ENCODE measurements around the gene SCAMP3. TPM values are rescaled to one million over a fixed set of nuclear protein-coding genes. Genes with fewer than 3 reads are reported as not detected.

SCAMP3 gene
- 10 to 100 TPM; 88.7 to 96.4 TPM for total RNA-seq

DNA sequence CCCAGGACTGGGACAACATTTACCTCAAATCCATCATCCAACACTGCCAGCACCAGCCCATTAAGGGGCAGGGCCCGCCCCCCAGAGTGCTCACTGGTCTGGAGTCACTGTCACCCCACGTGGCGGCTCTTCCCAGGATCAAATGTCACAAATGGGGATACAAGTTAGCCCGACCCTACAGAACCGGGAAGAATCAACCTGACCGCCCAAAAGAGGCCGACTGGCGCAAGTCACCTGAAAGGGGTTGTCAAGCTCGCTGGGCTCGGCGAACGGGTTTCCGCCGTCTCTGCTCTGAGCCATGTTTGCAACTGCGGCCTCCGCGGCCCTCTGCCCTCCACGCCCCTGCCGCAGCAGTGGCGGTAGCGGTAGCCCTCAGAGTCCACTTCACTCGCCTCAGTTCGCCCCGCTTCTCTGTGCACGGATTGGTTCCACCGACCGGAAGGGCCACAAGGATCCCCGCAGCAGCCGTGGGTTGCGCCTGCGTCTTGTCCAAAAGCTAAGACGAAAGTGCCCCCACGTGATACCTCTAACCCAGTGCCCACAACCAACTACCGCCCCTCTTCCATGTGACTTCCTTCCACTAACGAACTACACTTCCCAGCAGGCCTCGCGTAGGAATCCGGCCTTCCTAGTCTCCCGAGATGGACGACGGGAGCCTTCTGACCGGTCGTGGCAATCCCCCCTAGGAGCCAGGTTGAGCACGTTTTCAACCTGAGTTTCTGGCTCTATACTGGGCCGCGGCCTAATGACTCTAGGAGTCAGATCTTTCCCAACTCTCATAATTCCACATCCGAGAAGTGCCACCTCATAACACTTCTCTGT, at the start of gene SCAMP3:
Gene SCAMP3, minus strand, starts transcription at position 509 of the 822 bp plus-strand sequence. Its CDS starts 209 bp downstream, at position 300.
- H3K9me3 Mint-ChIP-seq, result no peaks in the 10 kb centered on the region
- H3K36me3 Mint-ChIP-seq (ENCODE audit: low read depth), result peaks cover 66% of the 10 kb centered on the region
- CTCF ChIA-PET, result interaction anchor here (0.8 to 5.3 kb wide), 9 partner anchors 8 to 66 kb away, joined by 3 to 72 read pairs (median 4); partner anchors contain the start of genes CLK2, FDPS and HCN3
- H3K4me3 Mint-ChIP-seq, result peak within 1 kb of the TSS; percentile 94
- H3K27ac Mint-ChIP-seq, result peak within 1 kb of the TSS; percentile 94
- H3K4me1 Mint-ChIP-seq, result peaks cover 37% of the 10 kb centered on the region
- DNase-seq, result peak; percentile 94
- H3K27me3 Mint-ChIP-seq, result no peaks in the 10 kb centered on the region
- POLR2A ChIA-PET, result interaction anchor here (0.5 to 1.0 kb wide), 4 partner anchors 10 to 524 kb away, joined by 3 to 5 read pairs (median 3); no protein-coding TSS in a partner anchor

DNA sequence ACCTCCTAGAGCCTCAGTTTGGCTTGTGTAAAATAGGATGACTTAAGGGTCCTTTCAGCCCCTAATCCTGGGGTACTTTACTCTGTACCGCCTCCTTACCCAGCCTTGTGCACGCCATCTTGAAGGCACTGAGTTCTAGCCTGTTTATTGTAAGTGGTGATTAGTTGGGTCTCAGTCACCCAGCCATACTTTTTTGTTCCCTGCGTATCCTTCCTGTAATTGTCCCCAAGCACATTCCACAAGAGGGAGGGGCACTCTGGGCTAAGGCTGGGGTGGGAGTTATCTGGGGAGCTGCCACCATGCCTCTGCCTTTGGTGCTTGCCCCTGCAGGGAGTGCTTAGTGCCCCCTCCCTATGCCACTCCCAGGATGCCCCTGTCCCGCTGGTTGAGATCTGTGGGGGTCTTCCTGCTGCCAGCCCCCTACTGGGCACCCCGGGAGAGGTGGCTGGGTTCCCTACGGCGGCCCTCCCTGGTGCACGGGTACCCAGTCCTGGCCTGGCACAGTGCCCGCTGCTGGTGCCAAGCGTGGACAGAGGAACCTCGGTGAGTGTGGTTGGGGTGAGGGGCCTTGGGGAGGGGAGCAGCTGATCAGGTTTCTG, 47.4 kb upstream of the SCAMP3 start:
- ChIA-PET CTCF (interaction anchor here (1.4 to 3.9 kb wide), 3 partner anchors 9 to 59 kb away, joined by 4 to 21 read pairs (median 14); no protein-coding TSS in a partner anchor), POLR2A (no interaction called here)
- no peaks in the 10 kb centered on the region for H3K27me3 Mint-ChIP-seq
- H3K27ac Mint-ChIP-seq, result peak overlapping the region; percentile 97
- DNase-seq, result no peak
- no peaks in the 10 kb centered on the region for H3K9me3 Mint-ChIP-seq
- H3K4me1 Mint-ChIP-seq, result peaks cover 44% of the 10 kb centered on the region
- H3K36me3 Mint-ChIP-seq (ENCODE audit: low read depth), result peaks cover 44% of the 10 kb centered on the region
- H3K4me3 Mint-ChIP-seq, result peak overlapping the region; percentile 97

DNA sequence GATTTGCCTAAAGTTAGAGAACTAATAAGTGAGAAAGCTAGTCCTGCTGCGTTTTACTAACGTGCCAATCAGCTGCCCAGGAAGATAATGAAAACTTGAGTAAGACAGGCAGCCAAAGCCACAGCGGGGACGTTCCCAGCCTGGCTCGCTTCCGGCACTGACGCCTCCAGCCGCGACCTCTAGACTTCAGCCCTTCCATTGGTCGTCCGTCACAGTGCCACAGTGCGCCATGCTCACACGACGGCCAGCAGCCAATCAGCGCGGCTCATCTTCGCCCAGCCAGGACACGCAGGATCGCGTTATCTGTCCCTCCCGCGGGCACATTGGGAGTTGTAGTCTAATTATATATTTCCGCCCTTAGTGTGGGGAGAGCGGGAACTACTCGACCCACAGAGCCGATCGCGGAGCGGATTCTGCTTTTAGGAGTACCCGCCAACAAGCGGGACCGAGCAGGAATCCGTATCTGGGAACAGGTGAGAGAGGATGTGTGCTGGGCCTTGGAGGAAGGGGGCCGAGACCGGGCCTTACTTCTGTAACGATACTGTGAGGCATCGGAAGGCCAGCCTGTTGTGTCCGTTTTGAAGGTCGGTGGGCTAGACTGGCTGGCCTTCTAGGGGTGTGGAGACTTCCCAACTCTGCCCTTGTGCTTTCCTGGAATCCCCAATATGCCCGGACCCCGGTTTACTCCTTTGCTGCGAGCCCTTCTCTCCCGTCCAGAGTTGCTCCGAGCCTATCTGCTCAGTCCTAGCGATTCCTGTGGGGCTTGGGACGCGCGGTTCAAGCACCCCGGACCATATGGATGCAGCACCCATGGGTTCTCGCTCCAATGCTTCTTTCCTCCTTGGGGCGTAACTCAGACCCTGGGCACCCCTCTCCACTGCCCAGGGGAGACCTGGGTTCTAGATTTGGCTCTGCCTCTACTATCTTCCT, 46.6 kb upstream of the SCAMP3 start, which contains the start of gene FDPS:
Gene FDPS, plus strand, starts transcription at position 374 of the 930 bp plus-strand sequence. CDS start 924 bp downstream, outside the sequence.
- no peaks in the 10 kb centered on the region for H3K9me3 Mint-ChIP-seq
- H3K27ac Mint-ChIP-seq, result peak within 1 kb of the TSS; percentile 97
- peaks cover 41% of the 10 kb centered on the region for H3K36me3 Mint-ChIP-seq (ENCODE audit: low read depth)
- no peaks in the 10 kb centered on the region for H3K27me3 Mint-ChIP-seq
- H3K4me1 Mint-ChIP-seq, result peaks cover 44% of the 10 kb centered on the region
- POLR2A ChIA-PET, result interaction anchor here (0.5 kb wide), 1 partner anchor 32 kb away, joined by 10 read pairs; no protein-coding TSS in a partner anchor
- CTCF ChIA-PET, result interaction anchor here (0.6 to 3.9 kb wide), 9 partner anchors 13 to 234 kb away, joined by 3 to 39 read pairs (median 4); partner anchors contain the start of genes RUSC1 and SCAMP3
- peak within 1 kb of the TSS; percentile 97 for H3K4me3 Mint-ChIP-seq
- DNase-seq, result peak; percentile 99

DNA sequence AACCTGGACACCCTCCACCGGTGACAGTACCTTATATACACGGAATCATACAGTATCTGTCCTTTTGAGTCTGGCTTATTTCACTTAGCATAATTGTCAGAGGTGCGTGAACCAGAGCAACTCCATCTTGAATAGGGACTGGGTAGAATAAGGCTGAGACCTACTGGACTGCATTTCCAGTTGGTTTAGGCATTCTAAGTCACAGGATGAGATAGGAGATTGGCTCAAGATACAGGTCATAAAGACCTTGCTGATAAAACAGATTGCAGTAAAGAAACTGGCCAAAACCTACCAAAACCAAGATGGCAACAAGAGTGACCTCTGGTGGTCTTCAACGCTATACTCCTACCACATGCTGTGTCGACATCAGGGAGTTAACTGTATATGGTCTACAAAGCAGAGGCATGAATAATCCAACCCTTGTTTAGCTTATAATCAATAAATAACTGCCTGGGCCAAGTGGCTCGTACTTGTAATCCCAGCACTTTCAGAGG, 45.1 kb upstream of the SCAMP3 start:
- no peaks in the 10 kb centered on the region for H3K9me3 Mint-ChIP-seq
- ChIA-PET POLR2A (no interaction called here), CTCF (interaction anchor here (0.6 to 3.9 kb wide), 11 partner anchors 11 to 86 kb away, joined by 3 to 39 read pairs (median 3); partner anchors contain the start of genes RUSC1 and SCAMP3)
- peaks cover 29% of the 10 kb centered on the region for H3K36me3 Mint-ChIP-seq (ENCODE audit: low read depth)
- peak overlapping the region; percentile 97 for H3K27ac Mint-ChIP-seq
- peak overlapping the region; percentile 97 for H3K4me3 Mint-ChIP-seq
- peaks cover 2% of the 10 kb centered on the region for H3K27me3 Mint-ChIP-seq
- DNase-seq, result no peak
- peaks cover 34% of the 10 kb centered on the region for H3K4me1 Mint-ChIP-seq

DNA sequence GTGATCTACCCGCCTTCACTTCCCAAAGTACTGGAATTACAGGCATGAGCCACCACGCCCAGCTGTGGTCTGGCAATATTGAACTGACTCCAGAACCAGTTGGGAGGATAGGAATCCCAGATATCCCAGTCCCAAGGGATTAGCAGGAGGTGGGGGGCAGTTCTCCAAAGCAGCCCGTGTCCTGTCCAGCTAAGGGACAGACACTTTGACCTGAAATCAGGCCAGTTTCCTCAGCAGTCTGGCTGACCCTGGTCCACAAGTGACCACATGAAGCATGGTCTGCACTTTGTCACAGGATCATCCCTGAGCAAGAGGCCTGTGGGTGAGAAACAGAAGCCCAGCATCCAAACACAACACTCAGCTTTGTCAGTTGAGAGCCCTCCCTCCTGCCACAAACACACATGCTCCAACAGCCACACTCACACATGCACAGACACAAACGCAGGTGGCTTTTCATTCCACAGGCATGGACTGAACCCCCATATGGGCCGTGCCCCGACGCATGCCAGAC, 43.8 kb upstream of the SCAMP3 start:
- H3K36me3 Mint-ChIP-seq (ENCODE audit: low read depth), result peaks cover 18% of the 10 kb centered on the region
- DNase-seq, result no peak
- H3K27me3 Mint-ChIP-seq, result peaks cover 2% of the 10 kb centered on the region
- H3K27ac Mint-ChIP-seq, result peak overlapping the region; percentile 43
- H3K4me1 Mint-ChIP-seq, result peaks cover 22% of the 10 kb centered on the region
- no peaks in the 10 kb centered on the region for H3K9me3 Mint-ChIP-seq
- ChIA-PET POLR2A (no interaction called here), CTCF (interaction anchor here (2.5 to 3.9 kb wide), 2 partner anchors 16 to 55 kb away, joined by 7 to 39 read pairs; partner anchors contain the start of gene RUSC1)
- H3K4me3 Mint-ChIP-seq, result no peak overlapping the region

DNA sequence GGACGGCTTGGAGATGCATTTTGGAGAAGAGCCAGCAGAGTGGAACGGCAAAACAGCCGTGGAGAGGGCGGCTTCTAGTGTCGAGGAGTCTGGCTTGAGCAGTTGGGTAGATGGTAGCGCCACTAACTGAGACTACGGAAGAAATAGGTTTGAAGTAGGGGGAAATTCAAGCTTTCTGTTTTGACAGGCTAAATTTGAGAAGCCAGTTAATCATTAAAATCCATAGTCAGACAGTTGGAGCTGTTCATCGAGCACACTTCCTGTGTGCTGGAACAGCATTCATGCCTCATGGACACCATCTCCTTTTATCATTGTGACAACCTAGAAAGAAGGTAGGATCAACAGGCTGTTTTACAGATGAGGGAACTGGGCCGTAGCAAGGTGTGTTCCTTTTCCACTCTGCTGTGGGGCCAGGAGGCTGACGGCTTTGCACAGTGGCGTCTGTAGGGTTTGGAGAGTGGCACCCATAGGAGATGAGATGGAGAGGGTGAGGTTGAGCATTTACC, 42.5 kb upstream of the SCAMP3 start:
- H3K36me3 Mint-ChIP-seq (ENCODE audit: low read depth), result peaks cover 6% of the 10 kb centered on the region
- peaks cover 2% of the 10 kb centered on the region for H3K27me3 Mint-ChIP-seq
- H3K9me3 Mint-ChIP-seq, result no peaks in the 10 kb centered on the region
- no peak overlapping the region for H3K27ac Mint-ChIP-seq
- H3K4me1 Mint-ChIP-seq, result peaks cover 10% of the 10 kb centered on the region
- no peak for DNase-seq
- CTCF ChIA-PET, result interaction anchor here (0.6 to 3.9 kb wide), 4 partner anchors 17 to 54 kb away, joined by 3 to 39 read pairs (median 6); partner anchors contain the start of gene RUSC1
- POLR2A ChIA-PET, result no interaction called here
- H3K4me3 Mint-ChIP-seq, result no peak overlapping the region

DNA sequence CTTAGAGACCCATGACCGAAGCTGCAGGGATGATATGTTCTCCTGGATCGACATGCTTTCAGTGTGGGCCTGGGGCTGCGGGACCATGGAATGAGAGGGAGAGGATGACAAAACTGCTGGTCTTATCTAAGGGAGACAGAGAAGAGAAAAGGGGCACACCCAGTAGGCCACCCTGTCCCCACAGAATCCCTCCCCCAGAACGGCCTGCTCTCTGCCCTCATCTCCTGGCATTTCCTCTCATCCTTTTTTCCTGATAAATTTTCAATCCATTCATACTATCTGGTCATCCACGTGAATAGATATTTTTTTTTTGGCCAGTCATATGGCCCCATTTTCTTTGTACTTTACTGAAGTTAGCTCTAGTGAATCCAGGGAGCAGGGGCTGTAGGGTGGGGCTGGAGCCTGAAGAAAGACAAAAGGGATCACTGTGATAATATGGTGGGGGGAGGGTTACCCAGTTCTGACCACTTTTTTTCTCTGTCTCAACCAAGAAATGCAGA, 39.2 kb upstream of the SCAMP3 start, which contains the start of gene PKLR:
Gene PKLR, minus strand, starts transcription at position 97 of the 500 bp plus-strand sequence. Its CDS starts 43 bp downstream, at position 54.
- DNase-seq, result no peak
- no peaks in the 10 kb centered on the region for H3K36me3 Mint-ChIP-seq (ENCODE audit: low read depth)
- peaks cover 2% of the 10 kb centered on the region for H3K4me1 Mint-ChIP-seq
- H3K27me3 Mint-ChIP-seq, result peaks cover 12% of the 10 kb centered on the region
- POLR2A ChIA-PET, result no interaction called here
- CTCF ChIA-PET, result interaction anchor here (1.5 kb wide), 2 partner anchors 10 to 21 kb away, joined by 3 to 5 read pairs; no protein-coding TSS in a partner anchor
- no peak within 1 kb of the TSS for H3K27ac Mint-ChIP-seq
- no peaks in the 10 kb centered on the region for H3K9me3 Mint-ChIP-seq
- no peak within 1 kb of the TSS for H3K4me3 Mint-ChIP-seq

DNA sequence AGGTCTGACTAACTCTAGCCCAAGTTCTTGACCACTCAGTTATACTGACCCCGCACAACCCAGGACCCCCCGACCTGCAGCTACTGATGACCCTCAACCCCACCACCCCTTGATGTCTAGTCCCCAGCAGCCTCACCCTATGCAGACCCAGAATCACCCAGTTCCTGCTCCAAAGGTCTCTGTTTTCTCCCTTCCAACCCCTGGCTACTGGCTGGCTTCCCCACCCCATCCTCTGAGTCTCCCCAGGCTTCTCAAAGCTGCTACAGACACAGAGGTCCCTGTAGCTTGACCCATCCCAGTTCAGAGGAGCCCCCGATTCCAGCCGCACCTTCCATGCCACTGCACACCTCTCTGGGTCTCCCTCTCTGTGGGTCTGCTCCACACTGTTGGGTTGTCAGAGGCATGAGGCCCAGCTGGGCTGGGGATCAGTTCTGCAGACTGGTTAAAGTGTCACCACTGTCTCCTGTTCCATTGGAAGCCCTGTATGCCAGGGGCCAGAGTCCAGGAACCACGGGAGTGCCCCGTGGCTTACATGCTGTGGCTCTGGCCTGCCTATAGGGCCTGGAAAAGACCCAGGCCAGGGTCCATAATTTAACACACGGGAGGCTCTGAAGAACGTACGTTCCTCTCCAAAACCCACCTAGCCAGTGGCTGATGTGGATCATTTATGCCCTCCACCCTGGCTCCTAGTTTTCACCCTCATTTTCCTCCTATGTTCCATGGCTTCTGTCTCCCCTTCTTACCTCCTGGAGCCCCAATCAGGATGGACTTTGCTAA, 38.6 kb upstream of the SCAMP3 start:
- ChIA-PET CTCF (interaction anchor here (0.8 to 1.5 kb wide), 4 partner anchors 9 to 22 kb away, joined by 3 to 5 read pairs (median 4); no protein-coding TSS in a partner anchor), POLR2A (no interaction called here)
- Mint-ChIP-seq H3K4me3 (no peak overlapping the region), H3K9me3 (no peaks in the 10 kb centered on the region), H3K27me3 (peaks cover 17% of the 10 kb centered on the region), H3K36me3 (ENCODE audit: low read depth) (no peaks in the 10 kb centered on the region), H3K4me1 (peaks cover 4% of the 10 kb centered on the region), H3K27ac (no peak overlapping the region)
- no peak for DNase-seq

DNA sequence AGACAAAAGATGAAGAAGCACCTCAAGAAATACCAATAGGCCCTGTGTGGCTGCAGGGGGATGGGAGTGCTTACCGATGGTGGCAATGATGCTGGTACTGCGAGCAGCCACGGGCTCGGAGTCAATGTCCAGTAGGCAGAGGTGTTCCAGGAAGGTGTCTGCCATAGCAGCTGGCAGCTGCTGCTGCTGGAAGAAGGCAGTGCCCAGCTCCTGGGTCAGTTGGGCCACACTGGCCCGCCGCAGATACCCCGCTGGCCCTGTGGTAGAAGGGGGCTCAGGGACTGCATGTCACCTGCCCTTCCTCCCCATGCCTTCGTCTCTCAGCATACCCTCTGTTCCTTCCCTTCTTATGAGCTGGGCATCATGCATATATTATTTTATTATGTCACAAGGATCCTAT, 37.9 kb upstream of the SCAMP3 start:
- no peak for DNase-seq
- ChIA-PET POLR2A (no interaction called here), CTCF (interaction anchor here (0.8 to 1.5 kb wide), 3 partner anchors 9 to 12 kb away, joined by 3 to 5 read pairs (median 4); no protein-coding TSS in a partner anchor)
- no peak overlapping the region for H3K27ac Mint-ChIP-seq
- no peaks in the 10 kb centered on the region for H3K9me3 Mint-ChIP-seq
- peaks cover 6% of the 10 kb centered on the region for H3K4me1 Mint-ChIP-seq
- peaks cover 21% of the 10 kb centered on the region for H3K27me3 Mint-ChIP-seq
- H3K36me3 Mint-ChIP-seq (ENCODE audit: low read depth), result no peaks in the 10 kb centered on the region
- H3K4me3 Mint-ChIP-seq, result no peak overlapping the region

DNA sequence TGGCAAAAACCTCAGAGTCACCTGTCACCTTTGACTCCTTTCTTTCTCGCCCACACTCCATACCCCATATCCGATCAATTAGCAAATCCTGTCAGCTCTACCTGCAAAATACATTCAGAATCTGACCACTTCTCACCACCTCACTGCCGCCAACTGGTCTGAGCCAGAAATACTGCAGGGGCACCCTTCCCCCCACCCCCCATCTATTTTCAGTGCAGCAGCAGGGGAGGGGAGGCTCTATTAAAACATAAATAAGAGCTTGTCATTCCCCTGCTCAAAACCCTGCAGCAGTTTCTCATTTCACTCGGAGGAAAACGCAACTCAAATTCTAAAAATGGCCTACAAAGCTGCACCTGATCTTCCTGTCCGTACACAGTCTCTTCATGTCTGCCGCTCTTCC, 35.2 kb upstream of the SCAMP3 start:
- ChIA-PET POLR2A (no interaction called here), CTCF (interaction anchor here (1.3 kb wide), 1 partner anchor 46 kb away, joined by 5 read pairs; no protein-coding TSS in a partner anchor)
- H3K27me3 Mint-ChIP-seq, result peaks cover 35% of the 10 kb centered on the region
- no peaks in the 10 kb centered on the region for H3K36me3 Mint-ChIP-seq (ENCODE audit: low read depth)
- H3K9me3 Mint-ChIP-seq, result no peaks in the 10 kb centered on the region
- H3K27ac Mint-ChIP-seq, result no peak overlapping the region
- H3K4me3 Mint-ChIP-seq, result no peak overlapping the region
- DNase-seq, result no peak
- peaks cover 12% of the 10 kb centered on the region for H3K4me1 Mint-ChIP-seq

All from activated CD4-positive, alpha-beta T cell treated with anti-CD3 and anti-CD28 coated beads, Interleukin-2, amount 10 ng/mL, durations not matched to agents 7 days and 5 days (primary cell).